ENCODE results near the gene OR52B4.
"Not testable (repeated sequence)": the region's sequence is repeated elsewhere in the genome, so short reads cannot be mapped to it uniquely, and the experiment has no call there.

OR52B4 gene

DNA sequence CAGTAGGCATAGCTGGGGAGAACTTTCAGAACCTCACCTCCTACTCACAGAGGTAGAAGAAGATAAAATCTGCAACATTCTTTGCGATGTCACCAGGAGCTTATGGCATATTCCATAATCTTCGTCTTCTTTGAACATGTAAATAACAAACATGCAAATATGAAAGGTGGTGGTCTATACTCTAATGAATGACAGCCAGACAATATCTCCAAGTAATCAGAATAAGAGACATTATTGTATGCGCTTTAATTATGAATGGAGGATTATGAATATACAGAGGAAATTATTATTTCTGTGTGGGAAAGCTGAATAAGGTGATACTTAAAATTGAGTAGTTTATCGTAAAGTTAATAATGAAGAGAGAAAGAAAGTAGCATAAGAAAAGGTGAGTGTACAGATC, at the start of gene OR52B4:
TSS of gene OR52B4 (minus strand) at position 101 of the 400 bp plus-strand sequence. CDS start at position 10, 91 bp downstream.
- DNase-seq: no peak

GRCh38 chr11:4416816-4417215, 48.6 kb upstream of the OR52B4 start:
- no peak for DNase-seq

DNA sequence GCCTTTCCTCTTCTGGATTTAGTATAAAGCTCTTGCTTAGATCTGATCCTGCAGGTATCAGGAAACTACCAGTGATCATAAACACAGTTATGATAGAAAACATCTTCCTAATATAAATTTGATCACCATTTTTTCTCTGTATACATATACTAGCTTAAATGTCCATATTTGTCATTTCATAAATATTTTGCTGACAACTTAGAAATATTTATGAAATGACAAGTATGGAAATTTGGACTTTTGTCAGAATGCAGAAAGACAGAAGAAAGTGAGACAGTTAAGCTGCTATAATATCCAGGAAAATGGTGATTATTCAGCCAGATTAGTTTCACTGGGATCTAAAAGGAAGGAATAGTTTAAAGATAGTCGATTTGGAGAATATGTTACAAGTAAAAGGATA, 48.1 kb upstream of the OR52B4 start:
- no peak for DNase-seq

GRCh38 chr11:4406206-4406605, 38.0 kb upstream of the OR52B4 start:
- not testable (repeated sequence) for DNase-seq

- DNase-seq: no peak
Measured at GRCh38 chr11:4393858-4394223, 25.7 kb upstream of the OR52B4 start.

DNA sequence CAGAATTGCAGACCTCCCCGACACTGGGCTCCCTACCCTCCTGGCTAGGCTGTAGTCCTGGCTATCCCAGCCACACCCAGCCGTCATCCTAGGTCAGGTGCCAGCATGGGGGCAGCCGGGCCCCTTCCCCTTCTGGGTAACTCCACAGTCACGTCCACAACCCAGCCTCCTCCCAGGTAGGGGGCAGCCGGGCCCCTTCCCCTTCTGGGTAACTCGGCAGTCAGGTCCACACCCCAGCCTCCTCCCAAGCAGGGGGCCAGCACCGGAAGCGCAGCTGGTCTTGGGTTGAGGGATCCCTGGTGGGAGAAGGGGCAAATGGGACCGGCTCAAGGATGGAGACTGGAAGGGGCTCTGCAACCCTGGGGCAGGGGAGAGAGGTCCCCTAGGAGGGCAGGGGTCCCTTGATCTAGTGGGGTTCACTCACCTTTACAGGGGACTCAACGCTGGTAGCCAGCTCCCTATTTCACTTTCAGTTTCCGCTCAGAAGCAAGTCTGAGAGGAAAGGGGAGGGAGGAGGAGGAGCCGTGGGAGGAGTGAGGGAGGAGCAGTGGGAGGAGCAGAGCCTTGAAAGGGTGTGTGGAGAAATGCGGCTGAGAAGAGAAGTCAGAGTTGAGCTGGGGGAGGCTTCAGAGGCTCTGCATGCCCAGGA, 25.1 kb upstream of the OR52B4 start, which contains the start of gene TRIM21:
TSS of gene TRIM21 (minus strand) at position 494 of the 649 bp plus-strand sequence. CDS start 3,293 bp downstream, outside the sequence.
- DNase-seq: no peak

- no peak for DNase-seq
Measured at GRCh38 chr11:4388221-4388620, 20.0 kb upstream of the OR52B4 start.

DNA sequence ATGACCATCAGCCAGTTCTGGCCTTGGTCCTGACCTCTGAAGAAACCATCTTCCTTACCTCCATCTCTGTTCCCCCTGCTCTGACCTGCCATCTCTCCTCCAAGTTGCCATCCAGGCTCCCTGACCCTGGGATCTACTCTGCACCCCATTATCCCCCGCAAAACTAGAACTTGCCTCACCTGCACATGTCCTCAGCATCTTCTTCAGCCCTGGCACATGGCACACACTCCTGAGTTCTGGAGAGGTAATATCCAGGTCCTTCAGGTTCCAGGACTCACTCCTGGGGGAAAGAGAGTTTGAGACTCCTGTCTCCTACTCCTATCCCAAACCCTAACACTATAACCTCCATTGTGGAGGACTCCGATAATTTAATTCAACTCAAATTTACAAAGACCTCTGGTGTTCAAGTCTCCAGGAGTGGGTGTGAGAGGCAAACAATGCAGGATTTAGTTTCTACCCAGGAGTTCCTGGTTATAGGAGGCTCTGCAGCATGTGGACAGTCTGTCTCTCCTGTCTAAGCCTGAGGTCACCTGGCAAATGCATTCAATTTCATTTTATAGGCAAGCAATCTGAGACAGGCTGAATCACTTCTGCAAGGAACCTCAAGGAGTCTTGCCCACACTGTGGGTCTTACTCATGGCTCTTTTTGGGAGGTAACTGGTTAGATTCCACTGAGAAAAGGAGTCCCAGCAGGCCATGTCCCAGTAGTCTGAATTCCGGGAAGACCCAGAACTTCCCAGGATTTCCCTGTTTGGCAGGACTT, 18.0 kb upstream of the OR52B4 start:
- no peak for DNase-seq

GRCh38 chr11:4381901-4382300, 13.7 kb upstream of the OR52B4 start:
- no peak for DNase-seq

GRCh38 chr11:4375431-4376140, 7.4 kb upstream of the OR52B4 start:
- DNase-seq: no peak

DNA sequence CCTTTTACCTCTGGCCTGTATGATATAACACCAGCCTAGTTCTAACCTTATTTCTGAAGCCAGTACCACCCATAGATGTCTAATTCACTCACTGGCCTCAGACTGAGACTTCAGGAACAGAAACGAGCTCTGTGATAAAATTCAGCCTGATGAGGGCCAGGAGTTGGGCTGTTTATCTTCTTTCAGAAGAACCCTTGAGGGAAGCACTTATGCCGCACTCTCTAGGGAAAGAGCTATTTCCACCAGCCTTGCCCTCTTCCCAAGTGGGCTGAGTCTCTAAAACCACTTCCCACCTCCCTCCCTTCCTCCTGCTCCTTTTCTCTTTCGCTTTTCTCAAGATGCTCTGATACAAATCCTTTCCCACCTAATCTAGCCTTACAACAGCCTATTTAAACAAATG, 2.0 kb upstream of the OR52B4 start:
- DNase-seq: no peak

GRCh38 chr11:4348142-4348541, 20.0 kb downstream of the OR52B4 start:
- not testable (repeated sequence) for DNase-seq

- DNase-seq: not testable (repeated sequence)
Measured at GRCh38 chr11:4345366-4345765, 22.8 kb downstream of the OR52B4 start.

DNA sequence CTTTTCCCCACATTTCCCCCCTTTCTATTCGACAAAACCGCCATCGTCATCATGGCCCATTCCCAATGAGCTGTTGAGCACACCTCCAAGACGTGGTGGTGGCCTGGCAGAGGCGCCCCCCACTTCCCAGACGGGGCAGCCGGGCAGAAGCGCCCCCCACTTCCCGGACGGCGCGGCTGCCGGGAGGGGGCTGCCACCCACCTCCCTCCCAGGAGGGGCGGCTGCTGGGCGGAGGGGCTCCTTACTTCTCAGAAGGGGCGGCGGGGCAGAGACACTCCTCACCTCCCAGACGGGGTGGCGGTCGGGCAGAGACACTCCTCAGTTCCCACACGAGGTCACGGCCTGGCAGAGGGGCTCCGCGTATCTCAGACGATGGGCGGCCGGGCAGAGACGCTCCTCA, 33.8 kb downstream of the OR52B4 start:
- not testable (repeated sequence) for DNase-seq

Measured in NCI-H1092 (cell line).